Breast epithelium (tissue), 3 donors: Measurements from ENCODE around the gene UFM1.

Experiments
- CTCF ChIP-seq, 3 donors: fragments of 450-650 bp; IDR thresholded peaks; one replicate each; pipeline ENCODE4 v1.5.1; 2016 to 2017; ENCODE audit warnings: antibody characterized with exemption in 3 of 3, mild to moderate bottlenecking in 3 of 3, moderate library complexity in 3 of 3
- POLR2A ChIP-seq: fragments of 450-650 bp; IDR thresholded peaks from one replicate; pipeline ENCODE4 v1.6.1; 2016; ENCODE audit warnings: antibody characterized with exemption, mild to moderate bottlenecking, moderate library complexity
- POLR2AphosphoS5 ChIP-seq, 3 donors: sonication (generic); formaldehyde crosslinking; IDR thresholded peaks; one replicate each; pipeline ENCODE4 v1.6.1; 2017; ENCODE audit warnings: antibody characterized with exemption in 3 of 3

DNA sequence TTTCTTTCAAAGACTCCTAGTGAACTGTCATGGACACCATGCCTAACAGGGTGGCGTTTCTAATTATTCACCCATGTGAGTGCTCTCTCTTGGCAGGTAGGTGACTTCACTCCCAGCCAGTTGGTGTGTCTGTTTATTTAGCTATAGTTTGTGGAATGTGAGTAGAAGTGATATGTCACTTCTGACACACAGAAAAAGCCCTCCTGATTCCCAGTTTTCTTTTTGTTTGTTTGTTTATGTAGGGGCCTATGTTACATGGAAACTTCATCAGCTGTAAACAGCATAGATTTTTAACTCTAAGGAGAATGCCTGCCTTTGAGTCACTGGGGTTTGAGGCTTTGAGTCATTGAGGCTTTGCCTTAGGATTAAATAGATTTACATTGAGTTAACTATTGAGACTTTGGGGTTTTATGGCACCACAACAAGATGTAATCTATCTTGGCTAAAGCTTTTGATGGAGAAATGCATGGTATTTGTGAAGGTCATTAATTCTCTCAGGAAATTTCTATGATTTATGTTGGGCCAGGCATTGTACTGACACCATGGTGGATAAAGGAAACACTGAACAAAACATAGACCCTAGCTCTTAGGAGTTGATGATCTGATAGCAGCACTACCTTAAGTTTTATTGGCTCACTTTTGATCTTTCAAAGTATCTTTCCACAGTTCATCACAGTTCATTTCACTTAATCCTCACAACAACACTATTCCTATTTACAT lies 45.3 kb downstream of the UFM1 start:
- TF ChIP-seq POLR2AphosphoS5 (IDR thresholded peaks at IDR 0.05), result no peak
- no peak for TF ChIP-seq CTCF (IDR thresholded peaks at IDR 0.05)
- no peak for TF ChIP-seq POLR2A
